Omental fat pad (tissue), 4 donors: ENCODE data around the gene ORM1. TPM values are rescaled to one million over a fixed set of nuclear protein-coding genes. Genes with fewer than 3 reads are reported as not detected.

ENCODE experiments used
- ATAC-seq: fragments of 150-250 bp; one replicate; pipeline ENCODE4 v1.9.1; 2016; ENCODE audit warnings: mild to moderate bottlenecking, moderate library complexity; ENCODE audit not compliant: low FRiP score
- DNase-seq: peaks from one replicate; pipeline ENCODE4 v3.0.0-alpha.2; 2019; ENCODE audit warnings: low spot score
- CTCF ChIP-seq, 3 donors: fragments of 450-650 bp; IDR thresholded peaks; one replicate each; pipeline ENCODE4 v1.5.1; 2016 to 2017; ENCODE audit warnings: antibody characterized with exemption in 3 of 3, mild to moderate bottlenecking in 3 of 3, moderate library complexity in 2 of 3
- total RNA-seq, 4 donors: library from RNA; depleted of rRNA; stranded (reverse); fragments of >200 nt; gene quantifications; one replicate each; pipeline ENCODE4 v1.1.0, GENCODE V29; 2016

ORM1 gene
- total RNA-seq, 4 donors from 2014 or later, result 0.65 to 5.4 (median 1.0) TPM; not detected in 1

GRCh38 chr9:114357911-114358328, 35.0 kb downstream of the ORM1 start:
- no peak for DNase-seq
- TF ChIP-seq CTCF (IDR thresholded peaks at IDR 0.05), result no peak
- no peak for ATAC-seq

GRCh38 chr9:114359801-114360200, 36.9 kb downstream of the ORM1 start:
- DNase-seq, result no peak
- no peak for TF ChIP-seq CTCF (IDR thresholded peaks at IDR 0.05)
- ATAC-seq, result no peak

- ATAC-seq (no peak), DNase-seq (no peak)
- no peak for TF ChIP-seq CTCF (IDR thresholded peaks at IDR 0.05)
Measured at GRCh38 chr9:114361542-114361941, 38.6 kb downstream of the ORM1 start.

GRCh38 chr9:114362394-114362793, 39.5 kb downstream of the ORM1 start:
- DNase-seq (no peak), ATAC-seq (no peak)
- TF ChIP-seq CTCF (IDR thresholded peaks at IDR 0.05), result no peak

GRCh38 chr9:114363424-114363823, 40.5 kb downstream of the ORM1 start:
- DNase-seq, result no peak
- ATAC-seq, result no peak
- no peak for TF ChIP-seq CTCF (IDR thresholded peaks at IDR 0.05)

GRCh38 chr9:114364134-114365041, 41.5 kb downstream of the ORM1 start:
- DNase-seq, result no peak

More at GRCh38 chr9:114364134-114365041, 41.5 kb downstream of the ORM1 start:
- no peak for ATAC-seq
- TF ChIP-seq CTCF (IDR thresholded peaks at IDR 0.05), result no peak
